ENCODE measurements around the gene DR1. TPM values are rescaled to one million over a fixed set of nuclear protein-coding genes. Genes with fewer than 3 reads are reported as not detected.

DR1 gene
- total and polyA plus RNA-seq, 10 of the 15 experiments (the other 5 are each of a cell fraction or from before 2014, with no cell fraction given) = 7.4 to 56.1 (median 35.4) TPM

- POLR2A ChIA-PET = no interaction called here
- peaks cover 9% of the 10 kb centered on the region; the same call in 1 of the 2 replicates for H3K4me1 ChIP-seq (ENCODE audit: control insufficient read depth, insufficient read depth, low read length)
- H3K9ac ChIP-seq (ENCODE audit: control insufficient read depth, insufficient read depth, low read length) = no peak overlapping the region
- H3K27ac ChIP-seq (ENCODE audit: control insufficient read depth, insufficient read depth) = no peak overlapping the region
- no peak overlapping the region for H3K4me3 ChIP-seq
- intact Hi-C loops (cut with micrococcal nuclease; ENCODE audit: unreplicated experiment) = no loop called here
- RAD21 ChIA-PET (ENCODE audit: unreplicated experiment) = interaction anchor here (1.0 kb wide), 1 partner anchor 11 kb away, joined by 3 read pairs; no protein-coding TSS in a partner anchor
- H4K20me1 ChIP-seq (ENCODE audit: control insufficient read depth, insufficient read depth) = no peaks in the 10 kb centered on the region
- in situ Hi-C loops (cut with MboI) = no loop called here
- no peaks in the 10 kb centered on the region for H3K36me3 ChIP-seq (ENCODE audit: control insufficient read depth in 2 of 2, insufficient read depth in 2 of 2, low read length in 1 of 2)
- WGBS (ENCODE audit: insufficient coverage, insufficient replicate concordance, low lambda C conversion rate, missing lambda C conversion rate) = 98% methylated on average over 3 of the region's 3 CpGs
- CTCF ChIA-PET = no interaction called here
- SMC1A ChIA-PET (ENCODE audit: uncharacterized antibody, unreplicated experiment) = interaction anchor here (1.5 kb wide), 1 partner anchor 14 kb away, joined by 3 read pairs; no protein-coding TSS in a partner anchor
- no peak overlapping the region for H3K4me2 ChIP-seq (ENCODE audit: control insufficient read depth, insufficient read depth)
- H2AFZ ChIP-seq (ENCODE audit: control insufficient read depth, low read depth, low read length) = no peak overlapping the region
- ATAC-seq = no peak
- DNase-seq (ENCODE audit: low read depth, low spot score) = no peak
- H3K27me3 ChIP-seq (replicated peaks in 1 of 2; ENCODE audit: control insufficient read depth in 2 of 2, insufficient read depth in 2 of 2, low read length in 1 of 2) = no peaks in the 10 kb centered on the region
- BruUV-seq (replicated peaks) = no TSS peak
- no peaks in the 10 kb centered on the region for H3K9me3 ChIP-seq (replicated peaks; ENCODE audit: control insufficient read depth, insufficient read depth, low read length)
- no peak for FAIRE-seq
- H3K79me2 ChIP-seq (ENCODE audit: control insufficient read depth, insufficient read depth, low read length) = no peaks in the 10 kb centered on the region
- no peak for TF ChIP-seq SRF (IDR thresholded peaks at IDR 0.05; ENCODE audit: low read depth in 2 of 2, low read length in 2 of 2)
- no peak for TF ChIP-seq NRF1 (conservative IDR thresholded peaks at IDR 0.05; ENCODE audit: low read depth, low read length)
- no peak for TF ChIP-seq SMAD1 (IDR thresholded peaks at IDR 0.05; ENCODE audit: low read depth, partially characterized antibody)
- no peak for TF ChIP-seq ZNF274 (IDR thresholded peaks at IDR 0.05; ENCODE audit: insufficient read depth, insufficient read length)
- TF ChIP-seq PBX3 (IDR thresholded peaks at IDR 0.05; ENCODE audit: insufficient replicate concordance, low read depth, low read length) = no peak
- TF ChIP-seq FOXK2 (IDR thresholded peaks at IDR 0.05) = no peak
- no peak for TF ChIP-seq HDAC6 (IDR thresholded peaks at IDR 0.05; ENCODE audit: unreplicated experiment)
- TF ChIP-seq ATF7 (IDR thresholded peaks at IDR 0.05; ENCODE audit: low read depth) = no peak
- TF ChIP-seq ZNF592 (IDR thresholded peaks at IDR 0.05) = no peak
- TF ChIP-seq ZNF384 (IDR thresholded peaks at IDR 0.05; ENCODE audit: borderline replicate concordance, low read depth, low read length) = no peak
- TF ChIP-seq ZBTB4 (CRISPR knock-in tag; IDR thresholded peaks at IDR 0.05) = no peak
- no peak for TF ChIP-seq POU2F2 (IDR thresholded peaks at IDR 0.05; ENCODE audit: borderline replicate concordance, low read depth, low read length)
- TF ChIP-seq NFYA (IDR thresholded peaks at IDR 0.05; ENCODE audit: borderline replicate concordance, low read depth, low read length) = no peak
- TF ChIP-seq NBN (IDR thresholded peaks at IDR 0.05) = no peak
Observed at GRCh38 chr1:93330617-93331016, 15.1 kb upstream of the DR1 start.

Measured in GM12878 (cell line).